ENCODE results near the gene ACTL6B. TPM values are rescaled to one million over a fixed set of nuclear protein-coding genes. Genes with fewer than 3 reads are reported as not detected.

ACTL6B gene
- total and polyA plus RNA-seq, 9 of the 15 experiments (the other 6 are each of a cell fraction or from before 2014, with no cell fraction given): not detected

GRCh38 chr7:100604028-100604975 is 51.9 kb downstream of the ACTL6B start (continued):
- no peak for TF ChIP-seq CEBPZ (IDR thresholded peaks at IDR 0.05; ENCODE audit: borderline replicate concordance, low read depth, low read length)
- no peak for TF ChIP-seq STAT5B (CRISPR knock-in tag; IDR thresholded peaks at IDR 0.05)
- TF ChIP-seq ZNF655 (CRISPR knock-in tag; IDR thresholded peaks at IDR 0.05): no peak
- TF ChIP-seq ZNF695 (CRISPR knock-in tag; IDR thresholded peaks at IDR 0.05): no peak
- no peak for TF ChIP-seq TAF1 (IDR thresholded peaks at IDR 0.05; ENCODE audit: control insufficient read depth, extremely low read depth, insufficient read depth, low read length, severe bottlenecking)
- TF ChIP-seq FOXP4 (CRISPR knock-in tag; IDR thresholded peaks at IDR 0.05; ENCODE audit: borderline replicate concordance): no peak
- no peak for TF ChIP-seq ZNF347 (CRISPR knock-in tag; IDR thresholded peaks at IDR 0.05; ENCODE audit: low read depth)
- TF ChIP-seq TCF3 (CRISPR knock-in tag; IDR thresholded peaks at IDR 0.05): no peak
- TF ChIP-seq SNRNP70 (optimal IDR thresholded peaks at IDR 0.05; ENCODE audit: low read depth, low read length): no peak
- TF ChIP-seq BCLAF1 (IDR thresholded peaks at IDR 0.05; ENCODE audit: borderline replicate concordance in 1 of 2, control insufficient read depth in 1 of 2, low read depth in 2 of 2, low read length in 1 of 2): no peak
- TF ChIP-seq FOXO4 (CRISPR knock-in tag; IDR thresholded peaks at IDR 0.05): no peak
- TF ChIP-seq ZNF121 (CRISPR knock-in tag; conservative IDR thresholded peaks at IDR 0.05): no peak
- TF ChIP-seq EWSR1 (IDR thresholded peaks at IDR 0.05; ENCODE audit: borderline replicate concordance, low read depth, partially characterized antibody): no peak
- no peak for TF ChIP-seq CBFA2T2 (conservative IDR thresholded peaks at IDR 0.05)

All from K562 (cell line).